ENCODE results near the gene EXOSC10. TPM values are rescaled to one million over a fixed set of nuclear protein-coding genes. Genes with fewer than 3 reads are reported as not detected.
A peak's percentile ranks its signal among the peaks of the same experiment; 100 is the strongest.

EXOSC10 gene
- 42.0 and 47.0 TPM in 2 replicates for total RNA-seq
- polyA plus RNA-seq = 44.2 and 47.2 TPM in 2 replicates

GRCh38 chr1:11099310-11100148, at the start of gene EXOSC10:
Gene EXOSC10 (minus strand): TSS chr1:11099869. CDS start chr1:11099831, 38 bp downstream.
- DNase-seq (ENCODE audit: low spot score) = peak; percentile 96
- Histone ChIP-seq H2AFZ (peak within 1 kb of the TSS; percentile 100), H3K4me1 (ENCODE audit: insufficient read depth) (peaks cover 11% of the 10 kb centered on the region), H3K36me3 (replicated peaks; ENCODE audit: insufficient read depth, low read depth) (no peaks in the 10 kb centered on the region), H3K4me3 (peak within 1 kb of the TSS; percentile 93), H3K4me2 (peak within 1 kb of the TSS; percentile 86), H3K9me3 (ENCODE audit: low read depth) (no peaks in the 10 kb centered on the region), H3K27ac (peak within 1 kb of the TSS; percentile 90), H4K20me1 (ENCODE audit: insufficient read depth, poor library complexity, severe bottlenecking) (no peaks in the 10 kb centered on the region), H3K27me3 (no peaks in the 10 kb centered on the region), H3K9me2 (replicated peaks; ENCODE audit: insufficient read depth) (no peaks in the 10 kb centered on the region), H3K79me2 (peaks cover 21% of the 10 kb centered on the region)
- TF ChIP-seq EZH2phosphoT487 (IDR thresholded peaks at IDR 0.05; ENCODE audit: low read depth, severe bottlenecking, unreplicated experiment) = no peak
- TF ChIP-seq, protein P1, sequence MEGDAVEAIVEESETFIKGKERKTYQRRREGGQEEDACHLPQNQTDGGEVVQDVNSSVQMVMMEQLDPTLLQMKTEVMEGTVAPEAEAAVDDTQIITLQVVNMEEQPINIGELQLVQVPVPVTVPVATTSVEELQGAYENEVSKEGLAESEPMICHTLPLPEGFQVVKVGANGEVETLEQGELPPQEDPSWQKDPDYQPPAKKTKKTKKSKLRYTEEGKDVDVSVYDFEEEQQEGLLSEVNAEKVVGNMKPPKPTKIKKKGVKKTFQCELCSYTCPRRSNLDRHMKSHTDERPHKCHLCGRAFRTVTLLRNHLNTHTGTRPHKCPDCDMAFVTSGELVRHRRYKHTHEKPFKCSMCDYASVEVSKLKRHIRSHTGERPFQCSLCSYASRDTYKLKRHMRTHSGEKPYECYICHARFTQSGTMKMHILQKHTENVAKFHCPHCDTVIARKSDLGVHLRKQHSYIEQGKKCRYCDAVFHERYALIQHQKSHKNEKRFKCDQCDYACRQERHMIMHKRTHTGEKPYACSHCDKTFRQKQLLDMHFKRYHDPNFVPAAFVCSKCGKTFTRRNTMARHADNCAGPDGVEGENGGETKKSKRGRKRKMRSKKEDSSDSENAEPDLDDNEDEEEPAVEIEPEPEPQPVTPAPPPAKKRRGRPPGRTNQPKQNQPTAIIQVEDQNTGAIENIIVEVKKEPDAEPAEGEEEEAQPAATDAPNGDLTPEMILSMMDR (IDR thresholded peaks at IDR 0.05; ENCODE audit: poor library complexity) = no peak
- TF ChIP-seq EZH2 (IDR thresholded peaks at IDR 0.05; ENCODE audit: borderline replicate concordance) = no peak
- WGBS (ENCODE audit: low lambda C conversion rate, missing lambda C conversion rate) = under 1% methylated on average over 72 of the region's 78 CpGs

DNA sequence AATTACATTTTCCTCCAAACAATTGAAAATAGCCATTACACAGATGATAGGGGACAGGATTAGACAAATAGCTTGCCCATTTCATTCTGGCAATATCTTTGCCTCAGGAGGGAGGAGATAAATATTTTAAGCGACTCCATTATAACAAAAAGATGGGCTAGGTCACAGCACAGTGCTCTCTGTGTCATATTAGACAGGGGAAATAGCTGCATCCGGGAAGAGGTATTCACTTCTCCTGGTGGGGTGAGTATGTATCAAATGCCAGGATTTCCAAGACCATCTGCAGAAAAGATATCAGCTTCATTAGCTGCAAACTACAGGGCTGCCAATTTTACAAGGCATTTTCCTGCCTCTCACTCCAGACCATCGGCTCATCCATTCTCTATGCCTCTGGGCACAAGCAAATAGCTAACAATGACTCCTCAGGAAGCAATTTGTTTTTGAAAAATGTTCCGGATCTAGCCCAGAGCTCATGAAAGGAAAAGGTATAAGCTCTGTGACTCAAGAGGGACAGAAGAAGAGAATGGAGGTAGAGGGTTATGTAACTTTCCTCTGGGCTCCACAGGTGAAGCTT, 47.6 kb upstream of the EXOSC10 start:
- Histone ChIP-seq H3K9me3 (ENCODE audit: low read depth) (no peaks in the 10 kb centered on the region), H3K36me3 (replicated peaks; ENCODE audit: insufficient read depth, low read depth) (no peaks in the 10 kb centered on the region), H4K20me1 (ENCODE audit: insufficient read depth, poor library complexity, severe bottlenecking) (no peaks in the 10 kb centered on the region), H3K4me1 (ENCODE audit: insufficient read depth) (no peaks in the 10 kb centered on the region), H3K79me2 (no peaks in the 10 kb centered on the region), H3K4me2 (no peak overlapping the region), H3K9me2 (replicated peaks; ENCODE audit: insufficient read depth) (no peaks in the 10 kb centered on the region), H2AFZ (no peak overlapping the region), H3K27me3 (no peaks in the 10 kb centered on the region), H3K4me3 (no peak overlapping the region), H3K27ac (no peak overlapping the region)
- DNase-seq (ENCODE audit: low spot score) = no peak
- WGBS (ENCODE audit: low lambda C conversion rate, missing lambda C conversion rate) = 69% methylated on average over 4 of the region's 4 CpGs
- TF ChIP-seq, protein P1 (IDR thresholded peaks at IDR 0.05; ENCODE audit: poor library complexity) = no peak
- TF ChIP-seq EZH2phosphoT487 (IDR thresholded peaks at IDR 0.05; ENCODE audit: low read depth, severe bottlenecking, unreplicated experiment) (no peak), EZH2 (IDR thresholded peaks at IDR 0.05; ENCODE audit: borderline replicate concordance) (no peak)

DNA sequence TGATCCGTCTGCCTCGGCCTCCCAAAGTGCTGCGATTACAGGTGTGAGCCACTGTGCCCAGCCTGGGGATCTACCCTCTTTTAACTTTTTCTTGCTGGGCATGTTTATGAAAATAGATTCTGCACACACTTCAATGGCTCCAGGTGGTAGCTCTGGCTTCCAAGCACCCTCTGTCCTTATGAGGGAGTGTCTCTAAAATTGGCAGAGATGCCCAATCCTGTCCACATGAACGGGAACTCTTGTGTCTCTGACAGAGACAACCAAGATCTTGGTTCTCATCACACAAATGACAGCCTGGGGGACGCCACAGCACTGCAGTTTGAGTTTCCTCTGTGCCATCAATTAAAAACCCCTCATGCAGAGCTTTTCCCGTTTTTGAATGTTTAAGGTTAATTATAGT, 46.1 kb upstream of the EXOSC10 start:
- no peaks in the 10 kb centered on the region for H3K79me2 ChIP-seq
- H3K27me3 ChIP-seq = no peaks in the 10 kb centered on the region
- WGBS (ENCODE audit: low lambda C conversion rate, missing lambda C conversion rate) = 96% methylated on average over 6 of the region's 6 CpGs
- no peaks in the 10 kb centered on the region for H3K4me1 ChIP-seq (ENCODE audit: insufficient read depth)
- no peaks in the 10 kb centered on the region for H3K9me3 ChIP-seq (ENCODE audit: low read depth)
- DNase-seq (ENCODE audit: low spot score) = no peak
- H2AFZ ChIP-seq = no peak overlapping the region
- H3K4me3 ChIP-seq = no peak overlapping the region
- H3K36me3 ChIP-seq (replicated peaks; ENCODE audit: insufficient read depth, low read depth) = no peaks in the 10 kb centered on the region
- TF ChIP-seq EZH2 (IDR thresholded peaks at IDR 0.05; ENCODE audit: borderline replicate concordance) (no peak), EZH2phosphoT487 (IDR thresholded peaks at IDR 0.05; ENCODE audit: low read depth, severe bottlenecking, unreplicated experiment) (no peak)
- TF ChIP-seq, protein P1 (IDR thresholded peaks at IDR 0.05; ENCODE audit: poor library complexity) = no peak
- no peak overlapping the region for H3K4me2 ChIP-seq
- H4K20me1 ChIP-seq (ENCODE audit: insufficient read depth, poor library complexity, severe bottlenecking) = no peaks in the 10 kb centered on the region
- H3K9me2 ChIP-seq (replicated peaks; ENCODE audit: insufficient read depth) = no peaks in the 10 kb centered on the region
- no peak overlapping the region for H3K27ac ChIP-seq

All from hepatocyte (in vitro differentiated cells).